Activated CD8-positive, alpha-beta T cell treated with anti-CD3 and anti-CD28 coated beads for 36 hours (primary cell): Measurements from ENCODE around the gene GBF1. TPM values are rescaled to one million over a fixed set of nuclear protein-coding genes. Genes with fewer than 3 reads are reported as not detected.
A peak's percentile ranks its signal among the peaks of the same experiment; 100 is the strongest.

Experiments
- ATAC-seq: fragments of 200-7000 bp; cut with Tn5 transposase; one replicate; pipeline ENCODE4 v1.10.0; 2021; ENCODE audit warnings: mild to moderate bottlenecking, moderate library complexity
- CTCF ChIA-PET: fragments of 350-600 bp; sonication (Branson Sonifier 250); formaldehyde crosslinking; loops from one replicate; lab custom pipeline; 2021; ENCODE audit warnings: antibody characterized with exemption; lab: Charles Lee
- POLR2A ChIA-PET: fragments of 350-600 bp; sonication (Branson Sonifier 250); formaldehyde crosslinking; loops from one replicate; lab custom pipeline; 2021; ENCODE audit warnings: antibody characterized with exemption; lab: Charles Lee
- DNase-seq: peaks from one replicate; pipeline ENCODE4 v3.0.0-alpha.2; 2020
- H3K27ac Mint-ChIP-seq: one replicate; pipeline ENCODE4 v1.8.0; 2021; ENCODE audit warnings: mild to moderate bottlenecking, mixed read lengths
- H3K27me3 Mint-ChIP-seq: one replicate; pipeline ENCODE4 v1.8.0; 2021; ENCODE audit warnings: mixed read lengths
- H3K36me3 Mint-ChIP-seq: one replicate; pipeline ENCODE4 v1.8.0; 2021; ENCODE audit warnings: low read depth, mixed read lengths
- H3K4me1 Mint-ChIP-seq: one replicate; pipeline ENCODE4 v1.8.0; 2021; ENCODE audit warnings: low read depth, mixed read lengths
- H3K4me3 Mint-ChIP-seq: one replicate; pipeline ENCODE4 v1.8.0; 2021; ENCODE audit warnings: mild to moderate bottlenecking, moderate library complexity, mixed read lengths
- H3K9me3 Mint-ChIP-seq: one replicate; pipeline ENCODE4 v1.8.0; 2021; ENCODE audit warnings: mixed read lengths
- intact Hi-C: fragments of 100-400 bp; cut with micrococcal nuclease; formaldehyde crosslinking; loops from one replicate; pipeline ENCODE4 v1.10.0; 2022
- total RNA-seq, 2 experiments: library from RNA; stranded (reverse); gene quantifications; one replicate each; pipeline ENCODE4 v1.2.3, GENCODE V29; 2021
- TF ChIP-seq, protein P1 (sequence below): fragments of 200-600 bp; IDR thresholded peaks from one replicate; pipeline ENCODE4 v1.8.0; 2022; ENCODE audit warnings: antibody characterized with exemption, mild to moderate bottlenecking

GBF1 gene
- total RNA-seq, 2 experiments from 2014 or later = 25.4 to 28.2 TPM

- Mint-ChIP-seq H3K27me3 (peaks cover 13% of the 10 kb centered on the region), H3K9me3 (no peaks in the 10 kb centered on the region), H3K4me1 (peaks cover 38% of the 10 kb centered on the region), H3K36me3 (no peaks in the 10 kb centered on the region), H3K4me3 (peak overlapping the region; percentile 80), H3K27ac (no peak overlapping the region)
- TF ChIP-seq, protein P1, sequence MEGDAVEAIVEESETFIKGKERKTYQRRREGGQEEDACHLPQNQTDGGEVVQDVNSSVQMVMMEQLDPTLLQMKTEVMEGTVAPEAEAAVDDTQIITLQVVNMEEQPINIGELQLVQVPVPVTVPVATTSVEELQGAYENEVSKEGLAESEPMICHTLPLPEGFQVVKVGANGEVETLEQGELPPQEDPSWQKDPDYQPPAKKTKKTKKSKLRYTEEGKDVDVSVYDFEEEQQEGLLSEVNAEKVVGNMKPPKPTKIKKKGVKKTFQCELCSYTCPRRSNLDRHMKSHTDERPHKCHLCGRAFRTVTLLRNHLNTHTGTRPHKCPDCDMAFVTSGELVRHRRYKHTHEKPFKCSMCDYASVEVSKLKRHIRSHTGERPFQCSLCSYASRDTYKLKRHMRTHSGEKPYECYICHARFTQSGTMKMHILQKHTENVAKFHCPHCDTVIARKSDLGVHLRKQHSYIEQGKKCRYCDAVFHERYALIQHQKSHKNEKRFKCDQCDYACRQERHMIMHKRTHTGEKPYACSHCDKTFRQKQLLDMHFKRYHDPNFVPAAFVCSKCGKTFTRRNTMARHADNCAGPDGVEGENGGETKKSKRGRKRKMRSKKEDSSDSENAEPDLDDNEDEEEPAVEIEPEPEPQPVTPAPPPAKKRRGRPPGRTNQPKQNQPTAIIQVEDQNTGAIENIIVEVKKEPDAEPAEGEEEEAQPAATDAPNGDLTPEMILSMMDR = no peak
- intact Hi-C loops = loop anchor here (5.0 kb wide), 1 partner anchor 344 kb away; the partner anchor contains the start of gene HPS6
- DNase-seq = no peak
- POLR2A ChIA-PET = interaction anchor here (0.7 to 6.1 kb wide), 7 partner anchors 9 to 251 kb away, joined by 3 to 107 read pairs (median 6); partner anchors contain the start of genes FBXL15 and NFKB2
- ATAC-seq = no peak
- CTCF ChIA-PET = interaction anchor here (1.3 to 5.5 kb wide), 5 partner anchors 11 to 74 kb away, joined by 3 to 57 read pairs (median 18); partner anchors contain the start of gene NFKB2
Observed at GRCh38 chr10:102411341-102412255, 166.3 kb downstream of the GBF1 start.

GRCh38 chr10:102412293-102412692, 167.0 kb downstream of the GBF1 start:
- DNase-seq (no peak), ATAC-seq (no peak)
- ChIA-PET CTCF (interaction anchor here (1.3 to 5.5 kb wide), 4 partner anchors 10 to 66 kb away, joined by 4 to 57 read pairs (median 21); partner anchors contain the start of gene NFKB2), POLR2A (interaction anchor here (1.2 to 6.1 kb wide), 7 partner anchors 9 to 49 kb away, joined by 4 to 107 read pairs (median 6); partner anchors contain the start of genes CUEDC2, FBXL15 and NFKB2)
- no peaks in the 10 kb centered on the region for H3K36me3 Mint-ChIP-seq
- peaks cover 17% of the 10 kb centered on the region for H3K27me3 Mint-ChIP-seq
- no peak overlapping the region for H3K27ac Mint-ChIP-seq
- TF ChIP-seq, protein P1 = no peak
- no peaks in the 10 kb centered on the region for H3K9me3 Mint-ChIP-seq
- intact Hi-C loops = loop anchor here (5.0 kb wide), 1 partner anchor 345 kb away; the partner anchor contains the start of gene HPS6
- H3K4me1 Mint-ChIP-seq = peaks cover 33% of the 10 kb centered on the region
- no peak overlapping the region for H3K4me3 Mint-ChIP-seq

DNA sequence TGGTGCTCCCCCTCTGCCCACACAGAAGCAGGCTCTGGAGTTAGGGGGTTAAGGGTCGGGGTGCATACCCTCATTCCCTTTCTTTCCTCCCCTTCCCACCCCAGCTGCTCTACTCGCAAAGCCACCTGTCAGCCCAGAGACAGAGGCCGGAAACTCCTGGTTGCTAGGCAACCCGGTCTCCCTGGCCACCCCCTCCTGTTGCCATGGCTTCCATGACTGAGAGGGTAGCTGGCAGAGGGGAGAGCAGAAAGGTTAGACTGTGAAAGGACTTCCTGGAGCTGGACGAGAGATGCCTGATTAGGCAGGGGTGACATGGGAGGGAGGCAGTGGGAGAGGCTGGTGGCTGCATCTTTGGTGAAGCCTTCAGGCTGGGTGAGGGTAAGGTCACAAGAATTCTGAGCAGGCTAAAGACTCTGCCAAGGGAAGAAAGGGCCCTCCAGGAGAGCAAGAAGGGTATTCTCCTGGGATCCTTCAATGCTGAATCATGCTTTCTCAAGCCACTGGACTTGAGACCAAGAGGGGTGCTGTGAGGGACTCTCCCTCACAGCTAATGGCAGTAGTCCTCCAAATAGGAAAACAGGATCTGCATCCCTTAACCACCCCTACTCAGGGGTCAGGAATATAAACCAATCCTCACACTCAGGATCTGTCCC, 167.8 kb downstream of the GBF1 start:
- DNase-seq (peak; percentile 81), ATAC-seq (peak; percentile 50)
- Mint-ChIP-seq H3K27ac (no peak overlapping the region), H3K4me3 (no peak overlapping the region), H3K27me3 (peaks cover 24% of the 10 kb centered on the region), H3K9me3 (no peaks in the 10 kb centered on the region), H3K36me3 (no peaks in the 10 kb centered on the region), H3K4me1 (peaks cover 29% of the 10 kb centered on the region)
- intact Hi-C loops = loop anchor here (5.0 kb wide), 1 partner anchor 346 kb away; the partner anchor contains the start of gene HPS6
- ChIA-PET POLR2A (interaction anchor here (0.7 to 6.1 kb wide), 6 partner anchors 10 to 278 kb away, joined by 3 to 107 read pairs (median 5); partner anchors contain the start of genes CUEDC2 and NFKB2), CTCF (interaction anchor here (1.7 to 5.5 kb wide), 4 partner anchors 9 to 183 kb away, joined by 6 to 57 read pairs (median 12); no protein-coding TSS in a partner anchor)
- TF ChIP-seq, protein P1 = no peak

DNA sequence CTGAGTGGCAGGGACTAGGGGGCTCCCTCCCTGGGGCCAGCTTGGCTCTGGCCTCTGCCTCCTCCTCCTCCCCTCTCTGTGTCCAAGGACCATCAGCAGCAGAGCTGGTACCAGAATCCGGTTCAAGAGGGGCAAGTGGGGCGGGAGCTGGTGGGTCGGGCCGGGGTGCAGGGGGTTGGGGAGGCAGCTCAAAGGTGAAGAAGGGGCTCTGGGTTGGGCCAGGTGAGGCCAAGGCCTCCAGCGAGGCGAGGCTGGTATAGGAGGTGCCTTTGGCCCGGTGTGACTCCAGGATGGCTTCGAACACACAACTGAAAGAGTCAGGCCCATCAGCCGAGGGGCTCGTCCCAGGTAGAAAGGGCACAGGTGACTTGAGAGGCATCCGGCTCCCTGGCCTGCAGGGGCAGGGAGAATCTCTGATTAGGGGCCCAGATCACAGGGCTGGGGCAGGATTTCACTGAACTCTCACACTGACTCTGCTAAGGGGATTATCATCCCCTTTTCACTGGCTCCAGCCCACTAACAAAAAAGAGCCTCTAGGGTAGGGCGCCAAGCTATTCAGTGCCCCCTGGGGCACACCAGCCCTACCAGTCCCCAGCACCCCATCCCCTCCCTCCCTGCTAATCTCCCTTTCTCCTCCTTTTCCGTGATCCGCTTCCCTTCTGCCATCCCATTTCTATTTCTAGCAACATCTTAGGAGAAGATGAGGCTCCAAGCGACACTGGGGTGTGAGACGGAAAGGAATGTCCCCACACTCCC, 168.7 kb downstream of the GBF1 start:
- ChIA-PET CTCF (interaction anchor here (1.7 to 5.5 kb wide), 4 partner anchors 9 to 184 kb away, joined by 6 to 57 read pairs (median 12); no protein-coding TSS in a partner anchor), POLR2A (interaction anchor here (0.7 to 6.1 kb wide), 5 partner anchors 11 to 279 kb away, joined by 3 to 107 read pairs (median 6); partner anchors contain the start of genes CUEDC2 and NFKB2)
- no peak for ATAC-seq
- Mint-ChIP-seq H3K27me3 (peaks cover 26% of the 10 kb centered on the region), H3K36me3 (no peaks in the 10 kb centered on the region), H3K4me3 (no peak overlapping the region), H3K9me3 (no peaks in the 10 kb centered on the region), H3K4me1 (peaks cover 28% of the 10 kb centered on the region), H3K27ac (no peak overlapping the region)
- intact Hi-C loops = loop anchor here (5.0 kb wide), 1 partner anchor 347 kb away; the partner anchor contains the start of gene HPS6
- no peak for DNase-seq
- TF ChIP-seq, protein P1 = no peak
